Endothelial cell of umbilical vein (primary cell): ENCODE results near the gene ACBD3. TPM values are rescaled to one million over a fixed set of nuclear protein-coding genes. Genes with fewer than 3 reads are reported as not detected.

Source experiments
- BruUV-seq: library from RNA; stranded (reverse); fragments of 400-500 nt; replicated peaks from 2 replicates; lab custom pipeline; 2021; lab: Mats Ljungman, UMichigan
- CTCF ChIA-PET: fragments of 300-600, 350-600 bp; sonication (Branson Sonifier 250); formaldehyde crosslinking; loops from one replicate; lab custom pipeline; 2021; ENCODE audit warnings: antibody characterized with exemption, inconsistent platforms; lab: Charles Lee
- POLR2A ChIA-PET: fragments of 300-600, 350-600 bp; sonication (Branson Sonifier 250); formaldehyde crosslinking; loops from one replicate; lab custom pipeline; 2021; ENCODE audit warnings: antibody characterized with exemption, inconsistent platforms; lab: Charles Lee
- DNase-seq: peaks from one replicate; pipeline ENCODE4 v3.0.0-alpha.2; 2011; ENCODE audit warnings: low read depth, low spot score
- FAIRE-seq: peaks from 2 replicates; lab custom pipeline; 2011; peaks lifted over from hg19 to GRCh38; lab: Jason Lieb, UNC
- H2AFZ ChIP-seq: 2 replicates; pipeline ENCODE4 v1.6.0; 2012; ENCODE audit warnings: low read depth, low read length, control low read depth, inconsistent platforms
- H3K27ac ChIP-seq: 2 replicates; pipeline ENCODE4 v1.5.1; 2011; ENCODE audit warnings: low read depth, mild to moderate bottlenecking, control low read depth, low read length, moderate library complexity; ENCODE audit not compliant: insufficient read depth
- H3K27me3 ChIP-seq, 2 experiments: 2 replicates each; pipeline versions ENCODE4 v1.6.0 to v1.6.1; 2011; ENCODE audit warnings: low read length in 2 of 2, mixed read lengths in 1 of 2; ENCODE audit not compliant: control insufficient read depth in 2 of 2, insufficient read depth in 2 of 2
- H3K36me3 ChIP-seq, 2 experiments: 2 replicates in 1 of 2; 3 replicates in 1 of 2; pipeline ENCODE4 v1.5.1; 2011; ENCODE audit warnings: low read length in 2 of 2, mild to moderate bottlenecking in 1 of 2, moderate library complexity in 1 of 2; ENCODE audit not compliant: control insufficient read depth in 2 of 2, insufficient read depth in 2 of 2; ENCODE audit errors: extremely low read depth in 1 of 2
- H3K4me1 ChIP-seq: 3 replicates; pipeline ENCODE4 v1.5.1; 2011; ENCODE audit warnings: mild to moderate bottlenecking, low read length; ENCODE audit not compliant: control insufficient read depth, insufficient read depth; ENCODE audit errors: extremely low read depth
- H3K4me2 ChIP-seq: 2 replicates; pipeline ENCODE4 v1.6.1; 2011; ENCODE audit warnings: low read length, control low read depth, mixed read lengths; ENCODE audit not compliant: insufficient read depth
- H3K4me3 ChIP-seq, 3 experiments: fragments of 200-600 bp in 1 of 3; sonication (generic), shearing (Covaris generic) in 1 of 3; replicated peaks in 1 of 3; 2 replicates each; pipeline ENCODE4 v1.5.1; 2011 to 2016; ENCODE audit warnings: control low read depth in 3 of 3, low read length in 3 of 3, mild to moderate bottlenecking in 2 of 3, inconsistent platforms in 1 of 3, low read depth in 1 of 3, moderate library complexity in 1 of 3; ENCODE audit not compliant: insufficient read depth in 1 of 3
- H3K79me2 ChIP-seq: 2 replicates; pipeline ENCODE4 v1.6.0; 2012; ENCODE audit warnings: low read length, inconsistent platforms; ENCODE audit not compliant: control insufficient read depth, insufficient read depth
- H3K9ac ChIP-seq: replicated peaks from 2 replicates; pipeline ENCODE3; 2011; ENCODE audit warnings: low read length, control low read depth; ENCODE audit not compliant: insufficient read depth; ENCODE audit errors: extremely low read depth
- H3K9me1 ChIP-seq: replicated peaks from 3 replicates; pipeline ENCODE4 v1.6.0; 2011; ENCODE audit warnings: mild to moderate bottlenecking, low read length; ENCODE audit not compliant: control insufficient read depth, insufficient read depth; ENCODE audit errors: extremely low read depth
- H3K9me3 ChIP-seq: replicated peaks from 2 replicates; pipeline ENCODE4 v1.5.1; 2012; ENCODE audit warnings: low read length, inconsistent platforms; ENCODE audit not compliant: control insufficient read depth, insufficient read depth
- H4K20me1 ChIP-seq: replicated peaks from 2 replicates; pipeline ENCODE3; 2011; ENCODE audit warnings: mild to moderate bottlenecking, low read length; ENCODE audit not compliant: control insufficient read depth, insufficient read depth; ENCODE audit errors: extremely low read depth
- EZH2 ChIP-seq: IDR thresholded peaks from 2 replicates; pipeline ENCODE4 v1.6.1; 2012; ENCODE audit warnings: borderline replicate concordance, low read depth, mild to moderate bottlenecking, moderate library complexity, low read length, inconsistent platforms; ENCODE audit not compliant: severe bottlenecking
- FOS ChIP-seq: IDR thresholded peaks from 2 replicates; pipeline ENCODE4 v1.6.1; 2011; ENCODE audit warnings: mild to moderate bottlenecking, low read length, moderate library complexity, borderline replicate concordance; ENCODE audit not compliant: insufficient read depth
- GATA2 ChIP-seq: IDR thresholded peaks from 2 replicates; pipeline ENCODE4 v1.7.0; 2011; ENCODE audit warnings: low read depth, mild to moderate bottlenecking, moderate library complexity, mixed read lengths, low read length; ENCODE audit not compliant: insufficient read length, insufficient read depth
- JUN ChIP-seq: IDR thresholded peaks from 2 replicates; pipeline ENCODE4 v1.6.1; 2011; ENCODE audit warnings: borderline replicate concordance, low read depth; ENCODE audit not compliant: insufficient read length, insufficient read depth
- MYC ChIP-seq: IDR thresholded peaks from one replicate; pipeline ENCODE4 v1.6.1; 2011; ENCODE audit warnings: mild to moderate bottlenecking, low read depth, low read length
- POLR2A ChIP-seq: IDR thresholded peaks from 2 replicates; pipeline ENCODE4 v1.6.1; 2012; ENCODE audit warnings: low read depth, mild to moderate bottlenecking, control low read depth, low read length
- POLR2AphosphoS5 ChIP-seq: IDR thresholded peaks from 2 replicates; pipeline ENCODE4 v1.6.1; 2012; ENCODE audit warnings: low read depth, mild to moderate bottlenecking, control low read depth, low read length, moderate library complexity; ENCODE audit not compliant: insufficient read depth
- dilution Hi-C: fragments of 300-500 bp; cut with MboI; formaldehyde crosslinking; loops from one replicate; pipeline ENCODE4 v1.15.0; 2019; ENCODE audit warnings: low sequenced_read_pairs; ENCODE audit not compliant: extremely low pct_ligation_motif_present
- intact Hi-C: fragments of 100-400 bp; cut with micrococcal nuclease; formaldehyde crosslinking; loops from one replicate; pipeline ENCODE4 v1.10.0; 2022
- polyA plus RNA-seq, 4 experiments: library from polyadenylated mRNA; depleted of rRNA in 3 of 4; stranded (reverse) in 3 of 4; unstranded in 1 of 4; fragments of >200 nt; gene quantifications; 2 replicates each; pipeline versions ENCODE4 v1.2.1 to v1.2.3, GENCODE V29; 2011 to 2012; ENCODE audit warnings: missing spikeins in 1 of 4
- total RNA-seq: library from RNA; stranded (reverse); gene quantifications from 2 replicates; pipeline ENCODE4 v1.2.3, GENCODE V29; 2021
- TF ChIP-seq, protein P1 (sequence below), 2 donors: IDR thresholded peaks; 1 replicate in 1 of 2; 2 replicates in 1 of 2; pipeline ENCODE4 v1.5.1; 2011; ENCODE audit warnings: low read length in 2 of 2, mild to moderate bottlenecking in 2 of 2, moderate library complexity in 2 of 2, control low read depth in 1 of 2, inconsistent platforms in 1 of 2, low read depth in 1 of 2; ENCODE audit not compliant: insufficient read depth in 1 of 2; ENCODE audit errors: extremely low read depth in 1 of 2
- TF ChIP-seq, protein P2 (sequence below): IDR thresholded peaks from 2 replicates; pipeline ENCODE4 v1.6.1; 2011; ENCODE audit not compliant: insufficient read depth, insufficient read length

Gene ACBD3
- total and polyA plus RNA-seq, 2 donors (not counting 3 experiments of a cell fraction or from before 2014, with no cell fraction given) = 12.3 to 36.4 TPM

DNA sequence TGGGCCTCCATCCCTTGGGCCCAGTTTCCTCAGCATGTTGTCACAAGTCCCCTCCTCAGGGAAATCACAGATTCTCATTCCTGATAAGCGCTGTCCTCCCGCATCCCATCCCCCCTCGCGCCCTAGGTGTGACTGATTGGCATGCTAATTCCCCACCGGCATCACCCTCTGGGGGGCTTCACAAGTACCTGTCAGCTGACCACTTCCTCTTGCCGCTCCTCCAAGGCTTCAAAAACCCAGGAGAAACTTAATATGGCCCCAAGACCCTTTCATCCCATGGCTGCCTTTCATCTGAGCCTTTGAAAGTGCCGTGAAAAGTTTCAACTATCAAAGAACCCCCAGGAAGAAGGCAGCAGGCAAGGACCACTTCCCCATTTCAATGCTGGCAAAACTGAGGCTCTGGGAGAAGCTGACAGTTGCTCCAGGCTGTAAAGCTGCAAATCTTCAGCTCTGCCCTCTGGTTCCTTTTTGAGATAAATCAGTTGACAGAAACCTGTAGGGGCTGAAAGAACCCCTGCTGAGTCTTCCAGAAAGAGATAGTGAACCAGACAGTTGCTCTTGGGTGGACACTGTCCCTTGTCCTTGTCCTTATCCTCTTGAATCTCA is 24.1 kb upstream of the ACBD3 start:
- H3K4me2 ChIP-seq = no peak overlapping the region
- dilution Hi-C loops (no loop called here), intact Hi-C loops (no loop called here)
- FAIRE-seq (no peak), DNase-seq (no peak)
- no TSS peak for BruUV-seq
- TF ChIP-seq, protein P1, sequence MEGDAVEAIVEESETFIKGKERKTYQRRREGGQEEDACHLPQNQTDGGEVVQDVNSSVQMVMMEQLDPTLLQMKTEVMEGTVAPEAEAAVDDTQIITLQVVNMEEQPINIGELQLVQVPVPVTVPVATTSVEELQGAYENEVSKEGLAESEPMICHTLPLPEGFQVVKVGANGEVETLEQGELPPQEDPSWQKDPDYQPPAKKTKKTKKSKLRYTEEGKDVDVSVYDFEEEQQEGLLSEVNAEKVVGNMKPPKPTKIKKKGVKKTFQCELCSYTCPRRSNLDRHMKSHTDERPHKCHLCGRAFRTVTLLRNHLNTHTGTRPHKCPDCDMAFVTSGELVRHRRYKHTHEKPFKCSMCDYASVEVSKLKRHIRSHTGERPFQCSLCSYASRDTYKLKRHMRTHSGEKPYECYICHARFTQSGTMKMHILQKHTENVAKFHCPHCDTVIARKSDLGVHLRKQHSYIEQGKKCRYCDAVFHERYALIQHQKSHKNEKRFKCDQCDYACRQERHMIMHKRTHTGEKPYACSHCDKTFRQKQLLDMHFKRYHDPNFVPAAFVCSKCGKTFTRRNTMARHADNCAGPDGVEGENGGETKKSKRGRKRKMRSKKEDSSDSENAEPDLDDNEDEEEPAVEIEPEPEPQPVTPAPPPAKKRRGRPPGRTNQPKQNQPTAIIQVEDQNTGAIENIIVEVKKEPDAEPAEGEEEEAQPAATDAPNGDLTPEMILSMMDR (IDR thresholded peaks at IDR 0.05; ENCODE audit: extremely low read depth in 1 of 2, insufficient read depth in 1 of 2, low read depth in 1 of 2, low read length in 2 of 2) = no peak
- TF ChIP-seq EZH2 = no peak
- TF ChIP-seq POLR2A = no peak
- TF ChIP-seq, protein P2, sequence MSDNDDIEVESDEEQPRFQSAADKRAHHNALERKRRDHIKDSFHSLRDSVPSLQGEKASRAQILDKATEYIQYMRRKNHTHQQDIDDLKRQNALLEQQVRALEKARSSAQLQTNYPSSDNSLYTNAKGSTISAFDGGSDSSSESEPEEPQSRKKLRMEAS = no peak
- TF ChIP-seq FOS = no peak
- TF ChIP-seq POLR2AphosphoS5 = no peak
- TF ChIP-seq JUN = no peak
- TF ChIP-seq GATA2 = no peak
- no peak for TF ChIP-seq MYC
- no peaks in the 10 kb centered on the region for H4K20me1 ChIP-seq
- no peaks in the 10 kb centered on the region for H3K27me3 ChIP-seq
- no peak overlapping the region for H3K4me3 ChIP-seq
- no peak overlapping the region for H3K9ac ChIP-seq
- CTCF ChIA-PET = interaction anchor here (1.7 to 1.8 kb wide), 2 partner anchors 9 to 85 kb away, joined by 4 to 6 read pairs; no protein-coding TSS in a partner anchor
- H3K4me1 ChIP-seq = no peaks in the 10 kb centered on the region
- H2AFZ ChIP-seq = no peak overlapping the region
- no peaks in the 10 kb centered on the region for H3K9me3 ChIP-seq
- H3K79me2 ChIP-seq = no peaks in the 10 kb centered on the region
- no peaks in the 10 kb centered on the region for H3K36me3 ChIP-seq
- H3K9me1 ChIP-seq = no peaks in the 10 kb centered on the region
- no peak overlapping the region for H3K27ac ChIP-seq
- POLR2A ChIA-PET = no interaction called here
